T47D (cell line): ENCODE data around the gene IL37.

Source experiments
- DNase-seq, 2 experiments: peaks; one replicate each; pipeline versions ENCODE4 v3.0.0 to v3.0.0-alpha.2; 2011 to 2012; ENCODE audit warnings: low read depth in 1 of 2, low spot score in 1 of 2
- JUND ChIP-seq: IDR thresholded peaks from 2 replicates; pipeline ENCODE4 v1.6.1; 2012; ENCODE audit warnings: low read depth
- in situ Hi-C: cut with HindIII; loops from 2 replicates; pipeline ENCODE4 v1.10.0; 2016; ENCODE audit warnings: low sequenced_read_pairs, low pct_unique_long_range_greater_than_20kb

Gene IL37, protein sequence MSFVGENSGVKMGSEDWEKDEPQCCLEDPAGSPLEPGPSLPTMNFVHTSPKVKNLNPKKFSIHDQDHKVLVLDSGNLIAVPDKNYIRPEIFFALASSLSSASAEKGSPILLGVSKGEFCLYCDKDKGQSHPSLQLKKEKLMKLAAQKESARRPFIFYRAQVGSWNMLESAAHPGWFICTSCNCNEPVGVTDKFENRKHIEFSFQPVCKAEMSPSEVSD

DNA sequence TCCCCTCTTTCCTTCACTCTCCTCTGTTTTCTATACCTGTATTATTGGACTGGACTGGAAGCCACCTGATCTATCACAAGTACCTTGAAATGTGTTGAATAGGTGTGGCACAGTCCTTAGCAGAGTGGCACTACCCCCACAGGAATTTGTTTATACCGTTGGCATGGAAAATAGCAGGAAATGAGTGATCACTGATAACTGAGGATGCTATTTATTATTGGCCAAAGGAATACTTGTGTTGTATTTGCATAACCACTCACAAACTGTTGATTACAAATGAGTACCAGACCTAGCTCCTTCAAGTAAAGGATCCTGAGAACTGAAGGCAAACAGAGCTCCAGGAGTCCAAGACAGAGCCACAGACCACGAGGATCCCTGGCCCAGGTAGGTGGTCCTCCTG is at the start of gene IL37:
TSS of gene IL37 (plus strand) at position 301 of the 400 bp plus-strand sequence. CDS start 1,848 bp downstream, outside the sequence.
- no peak for DNase-seq
- no peak for TF ChIP-seq JUND
- in situ Hi-C loops: no loop called here

DNA sequence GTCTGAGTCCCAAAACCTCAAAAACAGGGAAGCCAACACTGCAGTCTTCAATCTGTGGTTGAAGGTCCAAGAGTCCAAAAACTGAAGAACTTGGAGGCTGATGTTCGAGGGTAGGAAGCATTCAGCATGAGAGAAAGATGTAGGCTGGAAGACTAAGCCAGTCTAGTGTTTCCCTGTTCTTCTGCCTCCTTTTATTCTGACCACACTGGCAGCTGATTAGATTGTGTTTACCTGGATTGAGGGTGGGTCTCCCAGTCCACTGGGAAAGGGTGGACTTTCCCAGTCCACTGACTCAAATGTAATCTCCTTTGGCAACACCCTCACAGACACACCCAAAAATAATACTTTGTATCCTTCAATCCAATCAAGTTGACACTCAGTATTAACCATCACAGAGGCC is 46.9 kb upstream of the IL37 start:
- no peak for TF ChIP-seq JUND
- in situ Hi-C loops: no loop called here
- no peak for DNase-seq

DNA sequence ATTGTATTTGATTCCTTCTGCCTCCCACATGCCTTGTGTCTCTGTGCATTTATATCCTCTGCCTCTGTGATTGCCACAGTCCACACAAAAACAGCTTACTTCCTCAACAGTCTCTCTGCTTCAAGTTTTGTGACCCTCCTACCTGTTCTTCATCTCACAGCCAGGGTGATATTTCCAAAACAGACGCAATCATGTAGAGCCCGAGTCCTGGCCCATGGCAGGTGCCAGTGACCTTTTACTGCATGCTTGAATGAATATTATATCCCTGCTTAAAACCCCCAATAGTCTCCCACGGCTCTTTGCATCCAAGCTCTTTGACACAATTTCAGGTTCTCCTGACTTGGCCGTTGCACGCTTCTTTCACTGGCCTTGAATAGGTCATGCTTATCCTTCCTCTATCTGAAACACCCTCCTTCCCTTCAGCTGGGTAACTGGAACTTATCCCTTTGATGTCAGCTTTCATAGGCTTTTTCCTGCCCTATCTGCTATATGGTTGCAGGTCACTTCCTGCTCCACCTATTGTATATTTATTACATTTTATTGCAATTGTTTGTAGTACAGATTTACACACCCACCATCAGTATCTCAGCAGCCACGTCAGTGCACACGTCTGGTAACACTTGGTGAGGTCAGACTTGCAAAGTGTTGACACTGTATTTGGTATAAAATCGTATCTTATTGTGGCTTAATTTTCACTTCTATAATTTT is 44.7 kb upstream of the IL37 start:
- no peak for DNase-seq
- no peak for TF ChIP-seq JUND
- in situ Hi-C loops: no loop called here

DNA sequence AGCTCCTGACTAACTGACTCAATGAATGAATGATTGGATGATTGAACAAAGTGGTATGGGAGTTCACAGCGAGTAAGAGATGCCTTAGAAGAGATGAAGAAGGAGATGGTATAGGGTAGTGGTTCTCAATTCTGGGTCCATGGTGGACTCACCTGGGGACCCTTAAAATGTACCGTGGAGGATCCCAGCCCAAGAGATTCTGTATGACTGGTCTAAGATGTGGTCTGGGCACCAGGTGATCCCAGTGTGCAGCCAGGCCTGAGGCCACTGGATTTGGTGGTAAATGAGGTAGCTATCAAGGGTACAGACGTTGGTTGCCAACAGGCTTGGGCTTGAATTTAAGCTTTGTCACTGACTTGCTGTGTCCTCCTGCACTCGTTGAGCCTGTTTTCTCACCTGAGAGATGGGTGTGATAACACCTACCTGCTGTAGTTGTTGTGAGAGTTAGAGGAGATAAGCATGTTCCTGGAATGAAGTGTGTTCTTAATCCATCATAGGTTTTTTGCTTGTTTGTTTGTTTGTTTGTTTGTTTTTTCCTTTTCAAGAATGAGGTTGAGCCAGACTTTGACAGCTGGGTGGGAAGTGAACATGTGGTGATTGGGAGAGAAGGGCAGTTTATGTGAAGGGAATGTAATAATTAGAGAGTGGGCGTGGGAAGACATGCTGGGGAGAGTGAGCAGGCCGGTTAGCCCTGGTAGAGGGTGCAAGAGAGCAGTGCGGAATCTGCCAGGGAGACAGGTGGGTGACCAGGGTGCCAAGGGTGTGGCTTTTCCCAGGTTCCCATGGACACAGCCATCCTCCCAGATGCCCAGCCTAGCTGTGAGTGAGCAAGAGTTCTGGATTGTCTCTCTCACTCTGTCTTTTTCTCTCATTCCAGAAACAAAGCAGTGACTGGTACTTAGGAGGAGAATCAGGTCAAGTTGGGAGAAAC is 43.0 kb upstream of the IL37 start:
- in situ Hi-C loops: no loop called here
- peak in 1 of 2 experiments; percentile 68 for DNase-seq
- TF ChIP-seq JUND: no peak

DNA sequence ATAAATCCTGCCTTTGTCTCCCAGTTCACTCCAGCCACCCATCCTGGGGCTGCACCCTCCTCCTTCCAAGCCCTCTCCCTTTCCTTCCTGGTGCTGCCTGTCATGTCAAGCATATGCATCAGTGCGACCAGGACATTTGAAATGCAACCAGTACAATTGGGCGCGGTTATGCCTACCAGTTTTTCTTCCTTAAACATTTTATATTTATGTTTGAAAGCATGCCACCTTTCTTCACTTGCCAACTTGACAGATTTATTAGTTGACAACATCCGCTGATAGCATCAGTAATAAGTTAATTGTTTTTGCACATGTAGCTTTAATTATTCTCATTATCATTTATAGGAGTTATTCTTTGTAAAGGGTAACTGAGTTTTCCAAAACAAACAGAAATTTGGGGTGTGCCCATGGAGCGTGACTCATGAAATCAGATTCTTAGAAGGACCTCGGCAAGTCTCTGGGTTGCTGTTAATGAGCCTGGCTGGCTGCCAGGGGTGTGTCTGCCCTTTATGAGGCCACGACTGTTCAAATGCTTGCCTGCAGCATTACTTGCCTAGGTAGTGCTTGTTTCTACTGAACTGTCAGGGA is 41.6 kb upstream of the IL37 start:
- peak in 1 of 2 experiments; percentile 66 for DNase-seq
- in situ Hi-C loops: no loop called here
- TF ChIP-seq JUND: 0 out of 2 replicates have a peak, but pooled peaks have one; percentile 10

DNA sequence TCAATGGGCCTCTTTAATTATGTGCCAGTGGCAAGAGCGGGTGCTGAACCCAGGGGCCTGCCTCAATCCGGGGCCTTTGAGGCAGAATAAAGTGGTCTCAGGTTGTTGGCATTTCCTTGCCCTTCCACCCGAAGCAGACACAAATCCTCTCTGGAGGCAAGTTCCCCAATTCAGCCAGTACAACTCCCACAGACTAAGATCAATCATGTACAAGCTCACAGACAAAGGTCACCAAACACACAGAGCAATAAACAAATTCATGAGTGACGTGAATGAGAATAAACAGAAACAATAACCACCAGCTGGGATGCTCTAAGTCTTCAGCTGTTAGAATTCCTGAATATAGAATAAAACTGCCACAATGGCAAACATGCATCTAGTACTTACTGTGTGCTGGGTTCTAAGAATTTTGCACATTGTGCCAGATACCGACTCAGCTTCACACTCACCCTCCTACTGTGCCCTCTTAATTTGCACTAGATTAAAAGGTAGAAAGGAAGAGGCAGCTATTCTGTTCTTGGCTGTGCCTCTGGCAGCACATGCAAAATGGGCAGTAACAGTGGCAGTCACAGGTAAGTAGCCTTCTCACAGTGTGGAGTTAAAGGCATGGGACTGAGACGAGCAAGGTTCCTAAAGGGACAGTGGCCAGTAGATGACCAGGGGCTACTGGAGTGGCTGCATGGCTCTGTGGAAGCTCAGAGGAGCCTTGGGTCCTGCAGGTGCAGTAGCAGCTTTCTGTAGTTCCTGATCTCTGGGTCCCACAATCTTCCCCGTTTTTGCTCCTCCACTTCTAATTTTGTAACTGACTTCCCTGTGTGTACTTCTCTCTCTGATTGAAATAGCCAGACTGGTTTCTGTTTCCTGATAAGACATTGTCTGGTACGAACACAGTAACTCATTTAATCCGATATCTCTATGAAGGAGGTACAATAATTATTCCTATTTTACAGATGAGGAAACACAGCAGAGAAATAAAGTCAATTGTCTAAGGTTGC is 39.8 kb upstream of the IL37 start:
- no peak for TF ChIP-seq JUND
- in situ Hi-C loops: no loop called here
- no peak for DNase-seq

DNA sequence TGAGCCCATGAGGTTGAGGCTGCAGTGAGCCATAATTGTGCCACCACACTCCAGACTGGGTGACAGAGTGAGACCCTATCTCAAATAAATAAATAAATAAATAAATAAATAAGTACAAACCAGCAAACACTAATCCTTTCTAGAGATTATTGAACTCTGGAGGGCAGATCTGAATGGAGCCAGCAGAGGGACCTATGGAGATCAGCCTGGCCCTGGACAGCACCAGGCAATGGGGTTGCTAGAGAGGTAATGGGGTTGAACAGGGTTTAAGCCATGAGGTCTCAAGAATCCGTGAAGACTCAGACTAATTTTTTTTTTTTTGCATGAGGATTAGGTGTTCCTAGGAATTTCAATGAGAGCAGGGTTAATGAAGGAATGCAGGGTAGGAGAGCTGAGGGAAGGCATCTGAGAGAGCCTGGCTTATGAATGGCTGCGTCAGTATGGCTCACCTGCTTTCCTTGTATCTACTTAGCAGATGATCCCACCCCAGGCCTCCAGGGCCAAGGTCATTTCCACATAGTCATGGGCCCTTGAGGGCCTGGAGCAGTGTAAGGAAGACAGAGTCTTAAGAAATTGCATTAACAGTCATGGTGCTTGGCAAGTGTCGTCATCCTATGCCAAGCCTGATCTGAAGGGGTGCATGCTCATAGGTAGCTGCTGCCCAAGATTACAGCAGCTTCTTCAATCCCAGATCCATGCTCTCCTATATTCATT is 34.6 kb upstream of the IL37 start:
- in situ Hi-C loops: no loop called here
- no peak for DNase-seq
- no peak for TF ChIP-seq JUND

DNA sequence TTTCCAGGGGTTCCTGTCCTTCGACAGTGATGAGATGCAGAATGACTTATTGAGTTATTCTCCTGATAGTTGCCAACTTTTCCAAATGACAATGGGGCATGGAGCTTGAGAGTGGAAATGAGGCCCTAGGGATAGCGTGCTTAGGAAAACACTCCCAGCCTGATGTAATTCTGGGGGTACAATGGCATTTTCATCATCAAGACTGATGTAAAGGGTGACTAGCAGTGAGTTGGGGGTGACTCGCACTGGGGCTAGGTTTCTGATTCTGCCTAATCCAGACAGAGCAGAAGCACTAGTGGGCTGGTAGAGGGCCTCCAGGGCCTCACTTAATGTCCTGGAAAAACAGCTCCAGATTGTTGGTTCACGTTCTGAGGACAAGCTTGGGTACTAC is 34.0 kb upstream of the IL37 start:
- in situ Hi-C loops: no loop called here
- TF ChIP-seq JUND: no peak
- no peak for DNase-seq

DNA sequence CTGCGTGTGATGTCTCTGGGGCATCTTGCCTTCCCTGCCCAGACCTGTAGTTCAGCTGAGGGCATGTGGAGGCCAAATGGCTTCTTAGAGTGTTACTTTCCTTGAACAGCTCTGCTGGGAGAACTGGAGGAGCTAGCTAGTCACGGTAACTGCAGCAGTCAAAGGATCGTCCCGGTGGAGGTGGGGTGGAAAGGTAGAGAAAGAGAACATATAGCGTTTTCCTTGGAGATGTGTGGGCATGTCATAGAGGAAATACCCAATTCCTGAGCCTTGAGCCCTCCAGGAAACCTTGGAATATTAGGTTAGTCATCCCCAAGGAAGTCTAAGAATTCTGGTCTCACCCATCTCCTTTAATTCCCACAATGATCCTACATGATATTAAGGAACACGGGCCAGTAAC is 33.5 kb upstream of the IL37 start:
- in situ Hi-C loops: no loop called here
- no peak for DNase-seq
- TF ChIP-seq JUND: no peak

DNA sequence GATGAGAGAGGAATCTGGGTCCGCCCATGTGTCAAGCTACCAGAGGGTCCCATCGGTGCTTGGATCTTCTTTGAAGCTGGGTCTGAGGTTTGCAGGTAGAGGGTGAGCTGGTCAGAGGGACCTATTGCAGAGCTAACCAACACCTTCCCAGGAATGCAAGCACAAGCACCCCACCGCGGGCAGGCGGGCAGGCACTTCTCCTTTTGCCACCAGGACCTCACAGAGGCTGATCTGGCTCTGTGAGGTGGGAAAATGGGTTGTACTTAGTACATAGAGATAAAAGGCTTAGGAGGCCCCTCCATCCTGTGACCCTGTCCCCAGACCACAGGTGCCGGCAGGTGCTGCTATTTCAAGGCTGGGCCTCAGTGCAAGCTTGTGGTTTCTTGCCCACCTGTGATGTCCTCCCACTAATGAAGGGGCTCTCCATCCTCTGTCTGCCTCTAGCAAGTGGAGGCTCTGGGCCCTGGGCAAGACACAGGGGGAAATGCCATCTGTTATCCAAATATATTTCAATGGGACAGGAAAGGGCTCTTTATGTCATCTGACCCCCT is 31.4 kb upstream of the IL37 start:
- DNase-seq: no peak
- in situ Hi-C loops: no loop called here
- TF ChIP-seq JUND: no peak

DNA sequence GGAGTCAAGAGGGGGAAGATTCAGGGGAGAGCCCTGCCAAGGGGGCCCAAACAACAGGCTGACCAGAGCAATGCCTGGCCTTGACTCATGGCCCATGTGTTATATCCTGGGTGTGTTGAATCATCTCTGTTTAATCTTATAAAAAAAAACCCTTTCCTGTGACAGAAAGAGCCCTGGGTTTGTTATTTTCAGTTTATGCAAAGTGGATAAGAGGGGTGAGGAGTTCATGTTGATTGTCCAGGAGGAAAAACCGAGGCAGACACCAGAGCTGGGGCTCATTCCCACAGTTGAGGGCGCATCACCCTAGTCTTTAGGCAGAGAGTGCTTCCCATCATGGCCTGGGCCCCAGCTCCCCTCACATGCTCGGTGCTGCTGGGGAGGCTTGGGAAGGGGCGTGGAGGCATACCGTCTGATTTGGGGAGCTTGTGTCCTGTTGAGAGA is 30.9 kb upstream of the IL37 start:
- in situ Hi-C loops: no loop called here
- DNase-seq: no peak
- TF ChIP-seq JUND: no peak
